Parathyroid adenoma (tissue), 2 donors: ENCODE results near the gene ETFA.

Experiments
- H2AFZ ChIP-seq: fragments of 300-600 bp; sonication (generic); one replicate; pipeline ENCODE4 v1.7.0; 2017; ENCODE audit warnings: antibody characterized with exemption, mild to moderate bottlenecking
- H3K27ac ChIP-seq: fragments of 300-600 bp; sonication (generic); one replicate; pipeline ENCODE4 v1.7.0; 2017
- H3K27me3 ChIP-seq: fragments of 300-600 bp; sonication (generic); one replicate; pipeline ENCODE4 v1.7.0; 2017; ENCODE audit warnings: low read length; ENCODE audit not compliant: control insufficient read depth, insufficient read depth
- H3K36me3 ChIP-seq: fragments of 300-600 bp; sonication (generic); one replicate; pipeline ENCODE4 v1.7.0; 2017; ENCODE audit warnings: low read length; ENCODE audit not compliant: control insufficient read depth, insufficient read depth
- H3K4me1 ChIP-seq: fragments of 300-600 bp; sonication (generic); one replicate; pipeline ENCODE4 v1.7.0; 2017; ENCODE audit warnings: control low read depth
- H3K4me2 ChIP-seq: fragments of 300-600 bp; sonication (generic); one replicate; pipeline ENCODE4 v1.7.0; 2017; ENCODE audit warnings: low read length
- H3K4me3 ChIP-seq: fragments of 300-600 bp; sonication (generic); one replicate; pipeline ENCODE4 v1.7.0; 2017; ENCODE audit warnings: low read depth, low read length
- H3K79me2 ChIP-seq: fragments of 300-600 bp; sonication (generic); one replicate; pipeline ENCODE4 v1.7.0; 2017; ENCODE audit warnings: control low read depth
- H3K9ac ChIP-seq: fragments of 300-600 bp; sonication (generic); one replicate; pipeline ENCODE4 v1.7.0; 2017; ENCODE audit warnings: mild to moderate bottlenecking
- H3K9me3 ChIP-seq: fragments of 300-600 bp; sonication (generic); one replicate; pipeline ENCODE4 v1.7.0; 2017; ENCODE audit warnings: low read length; ENCODE audit not compliant: control insufficient read depth
- TF ChIP-seq, protein P1 (sequence below): fragments of 300-600 bp; sonication (generic); IDR thresholded peaks from one replicate; pipeline ENCODE4 v1.7.0; 2017; ENCODE audit warnings: antibody characterized with exemption, mild to moderate bottlenecking
- donor health status: primary hyperparathyroidism.

Gene ETFA

DNA sequence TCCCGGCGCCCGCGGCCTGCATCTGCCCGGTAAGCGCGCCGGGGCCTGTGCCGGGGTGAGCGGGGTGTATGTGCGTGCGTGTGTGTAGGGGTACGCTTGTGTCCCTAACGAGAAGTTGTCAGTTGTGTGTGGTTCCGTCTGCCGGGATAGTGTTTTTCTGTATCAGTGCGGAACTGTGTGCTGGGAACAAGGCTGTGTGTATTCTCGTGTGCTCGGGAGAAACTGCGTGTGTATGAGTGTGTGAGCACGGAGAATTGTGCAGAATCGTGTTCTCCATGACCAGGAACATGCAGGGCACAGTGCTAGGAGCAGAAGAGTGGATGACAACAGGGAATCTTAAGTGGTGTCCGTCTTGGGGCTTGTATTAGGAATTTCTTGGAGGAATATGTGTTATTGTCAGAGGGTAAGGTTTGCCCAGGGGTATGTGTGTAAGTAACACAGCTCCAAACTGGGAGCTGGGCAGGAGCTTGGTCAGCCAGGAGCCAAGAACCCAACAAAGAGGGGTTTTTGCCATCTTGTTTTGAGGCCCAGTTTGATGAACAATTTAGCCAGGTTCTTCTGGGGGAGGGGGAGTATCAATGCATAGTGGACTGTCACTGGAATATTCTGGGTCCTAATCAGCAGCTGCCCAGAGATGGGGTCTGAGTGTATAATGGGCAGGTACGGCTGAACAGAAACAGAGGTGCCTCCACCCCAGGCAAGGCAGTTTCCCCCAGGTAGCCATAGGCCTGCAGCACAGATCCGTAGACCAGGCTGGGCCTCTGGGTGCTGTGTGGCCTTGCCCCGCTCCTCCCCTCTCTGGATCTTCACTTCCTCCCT, 27.4 kb upstream of the ETFA start:
- TF ChIP-seq, protein P1, sequence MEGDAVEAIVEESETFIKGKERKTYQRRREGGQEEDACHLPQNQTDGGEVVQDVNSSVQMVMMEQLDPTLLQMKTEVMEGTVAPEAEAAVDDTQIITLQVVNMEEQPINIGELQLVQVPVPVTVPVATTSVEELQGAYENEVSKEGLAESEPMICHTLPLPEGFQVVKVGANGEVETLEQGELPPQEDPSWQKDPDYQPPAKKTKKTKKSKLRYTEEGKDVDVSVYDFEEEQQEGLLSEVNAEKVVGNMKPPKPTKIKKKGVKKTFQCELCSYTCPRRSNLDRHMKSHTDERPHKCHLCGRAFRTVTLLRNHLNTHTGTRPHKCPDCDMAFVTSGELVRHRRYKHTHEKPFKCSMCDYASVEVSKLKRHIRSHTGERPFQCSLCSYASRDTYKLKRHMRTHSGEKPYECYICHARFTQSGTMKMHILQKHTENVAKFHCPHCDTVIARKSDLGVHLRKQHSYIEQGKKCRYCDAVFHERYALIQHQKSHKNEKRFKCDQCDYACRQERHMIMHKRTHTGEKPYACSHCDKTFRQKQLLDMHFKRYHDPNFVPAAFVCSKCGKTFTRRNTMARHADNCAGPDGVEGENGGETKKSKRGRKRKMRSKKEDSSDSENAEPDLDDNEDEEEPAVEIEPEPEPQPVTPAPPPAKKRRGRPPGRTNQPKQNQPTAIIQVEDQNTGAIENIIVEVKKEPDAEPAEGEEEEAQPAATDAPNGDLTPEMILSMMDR: no peak
- Histone ChIP-seq H3K27ac (no peak overlapping the region), H3K4me2 (no peak overlapping the region), H3K27me3 (peaks cover 13% of the 10 kb centered on the region), H3K9ac (no peak overlapping the region), H3K4me3 (no peak overlapping the region), H2AFZ (no peak overlapping the region), H3K4me1 (no peaks in the 10 kb centered on the region), H3K9me3 (no peaks in the 10 kb centered on the region), H3K36me3 (no peaks in the 10 kb centered on the region), H3K79me2 (no peaks in the 10 kb centered on the region)

DNA sequence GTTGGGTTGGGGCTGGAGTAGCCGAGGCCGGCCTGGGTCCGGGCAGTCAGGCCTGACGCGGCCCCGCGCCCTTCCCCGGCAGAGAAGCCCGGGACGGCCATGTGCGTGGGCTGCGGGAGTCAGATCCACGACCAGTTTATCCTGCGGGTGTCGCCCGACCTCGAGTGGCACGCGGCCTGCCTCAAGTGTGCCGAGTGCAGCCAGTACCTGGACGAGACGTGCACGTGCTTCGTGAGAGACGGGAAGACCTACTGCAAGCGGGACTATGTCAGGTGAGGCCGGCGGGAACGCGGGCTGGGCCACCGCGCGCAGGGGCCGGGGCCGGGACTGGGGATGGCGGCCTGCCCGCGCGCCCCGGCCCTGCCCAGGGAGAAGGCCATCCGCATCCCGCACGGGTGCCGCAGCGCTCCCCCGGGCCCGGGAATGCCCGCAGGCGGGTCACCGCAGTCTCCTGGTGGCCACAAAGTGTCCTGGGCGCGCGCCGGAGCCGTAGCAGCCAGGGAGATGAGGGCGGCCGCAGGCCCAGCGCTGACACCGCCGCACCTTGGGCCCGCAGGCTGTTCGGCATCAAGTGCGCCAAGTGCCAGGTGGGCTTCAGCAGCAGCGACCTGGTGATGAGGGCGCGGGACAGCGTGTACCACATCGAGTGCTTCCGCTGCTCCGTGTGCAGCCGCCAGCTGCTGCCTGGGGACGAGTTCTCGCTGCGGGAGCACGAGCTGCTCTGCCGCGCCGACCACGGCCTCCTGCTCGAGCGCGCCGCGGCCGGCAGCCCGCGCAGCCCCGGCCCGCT, 26.6 kb upstream of the ETFA start:
- Histone ChIP-seq H3K9ac (no peak overlapping the region), H3K9me3 (no peaks in the 10 kb centered on the region), H3K27me3 (peaks cover 9% of the 10 kb centered on the region), H3K27ac (no peak overlapping the region), H3K4me1 (no peaks in the 10 kb centered on the region), H3K36me3 (no peaks in the 10 kb centered on the region), H3K4me3 (no peak overlapping the region), H3K79me2 (no peaks in the 10 kb centered on the region), H2AFZ (no peak overlapping the region), H3K4me2 (peak overlapping the region; percentile 49)
- TF ChIP-seq, protein P1: no peak

DNA sequence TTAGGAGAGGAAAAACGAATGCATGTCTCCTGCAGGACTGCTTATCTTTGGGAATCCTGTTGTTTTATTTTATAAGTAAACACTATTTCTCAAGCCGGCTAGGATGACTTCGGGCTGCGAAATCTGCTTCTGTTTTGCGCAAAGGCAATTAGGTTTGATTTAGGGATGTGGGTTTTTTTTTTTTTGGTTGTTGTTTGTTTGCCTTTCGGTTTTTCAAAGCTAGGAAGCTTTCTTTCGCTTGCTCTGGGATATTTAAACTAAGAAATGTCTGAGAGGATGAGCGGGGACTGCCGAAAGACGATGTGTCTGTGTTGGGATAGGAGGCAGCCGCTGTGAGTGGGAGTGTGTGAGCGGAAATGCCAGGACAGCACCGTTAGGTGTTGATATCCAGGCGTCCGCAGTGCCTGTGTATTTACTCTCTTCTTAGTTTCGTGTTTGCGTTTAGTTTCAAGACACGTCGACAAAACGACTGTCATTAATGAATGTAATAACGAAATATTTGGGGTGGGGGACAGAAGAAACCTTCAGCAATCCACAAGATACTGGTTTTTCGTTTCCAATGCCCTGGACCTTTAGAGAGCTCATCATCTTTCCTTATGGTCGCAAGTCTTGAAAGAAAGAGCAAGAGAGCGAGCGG, 25.9 kb upstream of the ETFA start:
- no peak overlapping the region for H2AFZ ChIP-seq
- H3K4me2 ChIP-seq: no peak overlapping the region
- TF ChIP-seq, protein P1: no peak
- no peak overlapping the region for H3K9ac ChIP-seq
- no peaks in the 10 kb centered on the region for H3K4me1 ChIP-seq
- no peak overlapping the region for H3K4me3 ChIP-seq
- no peaks in the 10 kb centered on the region for H3K9me3 ChIP-seq
- no peaks in the 10 kb centered on the region for H3K36me3 ChIP-seq
- H3K79me2 ChIP-seq: no peaks in the 10 kb centered on the region
- peaks cover 2% of the 10 kb centered on the region for H3K27me3 ChIP-seq
- H3K27ac ChIP-seq: no peak overlapping the region

DNA sequence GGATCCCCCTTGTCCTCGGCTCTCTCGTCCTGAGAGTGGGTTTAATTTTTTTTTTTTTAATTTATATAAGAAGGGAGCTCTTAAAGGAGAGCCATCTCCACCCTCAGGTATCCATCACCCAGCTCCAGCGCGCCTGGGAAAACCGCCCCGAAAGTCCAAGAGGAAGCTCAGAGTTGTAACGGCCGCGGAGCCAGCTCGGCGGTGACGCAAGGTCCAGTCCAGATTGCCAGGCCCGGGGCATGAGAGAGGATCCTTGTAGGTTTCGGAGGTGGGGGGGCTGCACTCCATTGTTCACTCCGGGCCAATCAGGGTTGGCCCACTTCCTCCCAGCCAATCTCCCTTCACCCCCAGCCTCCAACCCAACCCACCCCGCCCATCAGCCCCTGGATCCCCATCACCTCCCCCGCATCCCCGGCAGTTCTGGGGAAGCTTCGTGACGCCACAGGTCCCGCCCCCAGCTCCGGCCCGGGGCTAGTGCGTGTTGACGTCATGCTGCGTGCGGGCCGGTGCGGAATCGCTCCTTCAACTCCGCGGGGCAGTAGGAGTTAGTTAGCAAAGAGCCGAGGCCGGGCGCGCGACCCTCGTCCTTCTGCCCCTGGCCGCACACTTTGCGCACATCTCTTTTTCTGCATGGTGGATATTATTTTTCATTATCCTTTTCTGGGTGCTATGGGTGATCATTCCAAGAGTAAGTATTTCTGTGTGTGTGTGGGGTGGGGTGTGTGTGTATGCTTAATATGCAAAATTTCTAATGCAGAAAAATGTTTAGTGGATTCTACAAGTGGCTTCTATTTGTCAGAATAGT, 25.2 kb upstream of the ETFA start, which contains the start of gene ISL2:
ISL2 (plus strand) TSS at position 520 of the 805 bp plus-strand sequence; CDS start at position 631, 111 bp downstream.
- TF ChIP-seq, protein P1: no peak
- H3K4me3 ChIP-seq: no peak within 1 kb of the TSS
- H3K9ac ChIP-seq: no peak within 1 kb of the TSS
- H3K36me3 ChIP-seq: no peaks in the 10 kb centered on the region
- no peaks in the 10 kb centered on the region for H3K27me3 ChIP-seq
- H3K79me2 ChIP-seq: no peaks in the 10 kb centered on the region
- H2AFZ ChIP-seq: no peak within 1 kb of the TSS
- no peak within 1 kb of the TSS for H3K27ac ChIP-seq
- H3K9me3 ChIP-seq: no peaks in the 10 kb centered on the region
- no peaks in the 10 kb centered on the region for H3K4me1 ChIP-seq
- H3K4me2 ChIP-seq: no peak within 1 kb of the TSS
